ENCODE measurements around the gene ZNF138. TPM values are rescaled to one million over a fixed set of nuclear protein-coding genes. Genes with fewer than 3 reads are reported as not detected.

Gene ZNF138
- 6.2 and 15.7 TPM in 2 replicates for total RNA-seq

DNA sequence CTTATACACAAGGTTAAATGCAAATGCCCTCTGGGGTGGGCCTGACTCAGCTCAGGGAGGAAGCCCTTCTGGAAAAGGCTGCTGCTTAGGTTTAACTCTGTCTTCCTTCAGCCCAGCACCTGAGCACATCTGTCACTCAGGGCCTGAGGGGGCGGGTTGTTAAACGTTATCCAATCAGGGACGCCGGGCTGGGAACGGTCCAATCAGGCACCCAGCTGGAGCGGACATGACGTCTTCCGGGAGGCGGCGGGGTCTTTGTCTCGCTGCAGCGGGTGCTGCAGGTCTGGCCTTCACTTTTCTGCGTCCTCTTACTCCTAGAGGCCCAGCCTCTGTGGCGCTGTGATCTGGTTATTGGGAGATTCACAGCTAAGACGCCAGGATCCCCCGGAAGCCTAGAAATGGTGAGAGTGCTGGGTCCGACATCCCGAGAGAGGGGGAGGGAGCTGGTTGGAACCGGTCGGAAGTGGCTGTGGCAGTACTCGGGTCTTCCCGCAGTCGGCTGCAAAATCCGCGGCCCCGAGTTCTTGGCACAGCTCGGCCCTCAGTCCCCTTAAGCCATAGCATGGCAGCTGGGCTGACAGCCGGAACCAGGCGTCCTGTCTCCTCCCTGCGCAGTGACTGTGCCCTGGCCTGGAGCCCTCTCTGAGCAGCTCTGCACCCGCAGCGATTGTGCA is at the start of gene ZNF138:
Gene ZNF138 (plus strand): TSS at position 258 of the 674 bp plus-strand sequence. CDS start 141 bp downstream, at position 399.

Other genes with a start within 250 kb of the ZNF138 start
- gene ZNF680, start 231.4 kb upstream of the ZNF138 start, total RNA-seq: 6.5 and 14.7 TPM in 2 replicates
- gene ZNF107, start 128.3 kb upstream of the ZNF138 start, total RNA-seq: 0.34 and 3.1 TPM in 2 replicates
- gene ZNF273, start 108.8 kb downstream of the ZNF138 start, total RNA-seq: 2.1 and 6.8 TPM in 2 replicates
- 2.4 and 31.0 TPM in 2 replicates for gene ZNF117, start 196.6 kb downstream of the ZNF138 start, total RNA-seq
- 3.8 and 29.0 TPM in 2 replicates for gene ERV3-1, start 212.3 kb downstream of the ZNF138 start, total RNA-seq

Measured in nasal cavity respiratory epithelium epithelial cell of viscerocranial mucosa (primary cell).